Hematopoietic multipotent progenitor cell treated with erythropoietin and hydrocortisone succinate and interleukin-3 and kit ligand, for 6 days (in vitro differentiated cells): ENCODE results near the gene PPM1D.
"Not testable (repeated sequence)": the region's sequence is repeated elsewhere in the genome, so short reads cannot be mapped to it uniquely, and the experiment has no call there.

Experiments
- DNase-seq: peaks from one replicate; pipeline ENCODE4 v3.0.0-alpha.2; 2015

PPM1D gene

GRCh38 chr17:60599620-60600489 is at the start of gene PPM1D:
PPM1D (plus strand) TSS chr17:60600193; CDS start chr17:60600415, 222 bp downstream.
- peak; percentile 99 for DNase-seq

GRCh38 chr17:60552255-60552654 is 47.7 kb upstream of the PPM1D start:
- not testable (repeated sequence) for DNase-seq

GRCh38 chr17:60554377-60554788 is 45.6 kb upstream of the PPM1D start:
- DNase-seq: peak; percentile 31

GRCh38 chr17:60555786-60556185 is 44.2 kb upstream of the PPM1D start:
- DNase-seq: no peak

DNA sequence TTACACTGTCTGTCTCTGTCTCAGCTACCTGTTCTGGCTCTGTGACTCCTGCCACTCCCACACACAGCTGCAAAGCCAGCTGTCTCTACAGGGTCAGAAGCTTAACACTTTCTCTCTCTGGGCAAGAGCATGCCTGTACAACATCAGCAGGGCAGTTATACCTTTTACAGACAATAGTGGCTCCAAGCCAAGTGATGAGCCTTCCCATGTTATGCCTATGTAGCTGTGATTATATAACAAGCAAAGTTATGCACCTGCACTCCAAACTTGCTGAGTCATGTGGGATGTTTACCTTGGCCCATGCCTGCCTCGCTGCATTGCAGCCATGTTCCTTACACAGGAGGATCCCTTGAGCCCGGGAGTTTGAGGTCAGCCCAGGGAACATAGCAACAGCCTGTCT is 42.2 kb upstream of the PPM1D start:
- no peak for DNase-seq

GRCh38 chr17:60559659-60559994 is 40.4 kb upstream of the PPM1D start:
- no peak for DNase-seq

GRCh38 chr17:60559995-60560859 is 39.8 kb upstream of the PPM1D start:
- no peak for DNase-seq

DNA sequence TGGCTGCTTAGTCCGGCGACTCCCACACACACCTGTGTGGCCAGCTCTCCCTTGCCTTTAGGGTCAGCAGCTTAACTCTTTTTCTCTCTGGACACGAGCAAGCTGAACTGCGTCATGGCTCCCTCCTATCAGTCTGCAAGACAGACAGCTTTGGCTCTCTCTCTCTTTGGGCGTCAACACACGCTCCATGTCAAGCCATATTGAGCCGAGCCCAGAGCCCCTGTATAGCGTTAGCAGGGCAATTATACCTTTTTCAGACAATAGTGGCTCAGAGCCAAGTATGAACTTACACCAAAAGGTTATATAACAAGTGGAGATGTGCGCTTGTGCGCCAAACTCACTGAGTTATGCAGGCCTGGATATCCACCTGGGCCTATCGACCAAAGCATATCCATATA is 39.1 kb upstream of the PPM1D start:
- no peak for DNase-seq

DNA sequence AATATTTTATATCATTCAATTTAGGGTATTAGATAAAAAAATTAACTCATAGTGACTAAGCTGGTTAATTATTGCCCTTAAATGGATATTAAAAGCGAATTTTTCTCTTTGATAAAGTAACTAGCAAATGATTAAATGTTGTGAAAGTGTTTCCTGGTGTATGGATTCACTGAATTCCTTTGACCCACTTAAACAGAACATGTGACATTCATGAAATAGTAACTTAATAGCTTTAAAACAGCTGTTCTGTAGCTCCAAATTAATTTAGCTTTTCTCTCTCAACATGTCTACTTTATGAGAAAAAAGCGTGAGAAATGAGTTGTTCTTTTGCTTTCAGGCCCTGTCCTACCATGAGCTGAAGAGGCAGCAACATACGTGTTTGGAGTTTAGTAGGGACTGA is 37.6 kb upstream of the PPM1D start:
- no peak for DNase-seq

GRCh38 chr17:60563743-60564142 is 36.2 kb upstream of the PPM1D start:
- no peak for DNase-seq

- DNase-seq: no peak
Observed at GRCh38 chr17:60565233-60565632, 34.8 kb upstream of the PPM1D start.

DNA sequence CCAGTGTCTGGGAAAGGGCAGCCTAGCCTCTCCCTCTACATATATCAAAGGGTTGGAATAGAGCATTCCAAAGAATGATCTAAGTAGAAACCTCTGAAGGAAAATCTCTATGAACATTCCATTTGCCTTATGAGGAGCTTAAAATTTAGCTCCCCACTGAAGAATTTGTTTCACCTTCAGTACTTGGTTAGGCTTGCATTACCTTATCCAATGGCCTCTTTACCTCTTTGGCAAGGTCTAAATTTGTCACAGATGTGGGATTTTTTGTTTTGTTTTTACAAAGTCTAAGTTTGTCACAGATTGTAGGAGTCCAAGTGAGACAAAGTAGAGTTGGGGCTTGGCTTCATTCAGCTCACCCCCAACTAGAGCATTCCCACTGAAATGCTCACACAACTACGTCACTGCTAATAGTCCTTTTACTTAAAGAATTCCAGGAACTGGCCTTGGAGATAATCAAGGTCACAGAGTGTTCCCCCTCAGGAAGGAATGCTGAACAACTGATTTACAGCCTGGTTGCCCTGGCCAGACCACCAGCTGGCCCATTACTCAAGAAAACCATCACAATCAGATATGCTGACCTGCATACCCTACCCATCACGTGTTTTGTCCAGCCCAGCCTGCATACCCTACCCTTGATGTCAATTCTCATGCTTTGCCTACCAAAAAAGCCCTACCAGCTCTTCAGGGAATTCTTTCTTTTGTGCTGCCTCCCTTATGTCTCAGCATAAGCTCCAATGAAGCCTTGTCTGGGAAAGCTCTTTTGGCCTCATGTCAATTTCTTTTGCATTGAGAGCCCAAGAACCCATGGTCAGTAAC is 26.5 kb upstream of the PPM1D start:
- DNase-seq: no peak

DNA sequence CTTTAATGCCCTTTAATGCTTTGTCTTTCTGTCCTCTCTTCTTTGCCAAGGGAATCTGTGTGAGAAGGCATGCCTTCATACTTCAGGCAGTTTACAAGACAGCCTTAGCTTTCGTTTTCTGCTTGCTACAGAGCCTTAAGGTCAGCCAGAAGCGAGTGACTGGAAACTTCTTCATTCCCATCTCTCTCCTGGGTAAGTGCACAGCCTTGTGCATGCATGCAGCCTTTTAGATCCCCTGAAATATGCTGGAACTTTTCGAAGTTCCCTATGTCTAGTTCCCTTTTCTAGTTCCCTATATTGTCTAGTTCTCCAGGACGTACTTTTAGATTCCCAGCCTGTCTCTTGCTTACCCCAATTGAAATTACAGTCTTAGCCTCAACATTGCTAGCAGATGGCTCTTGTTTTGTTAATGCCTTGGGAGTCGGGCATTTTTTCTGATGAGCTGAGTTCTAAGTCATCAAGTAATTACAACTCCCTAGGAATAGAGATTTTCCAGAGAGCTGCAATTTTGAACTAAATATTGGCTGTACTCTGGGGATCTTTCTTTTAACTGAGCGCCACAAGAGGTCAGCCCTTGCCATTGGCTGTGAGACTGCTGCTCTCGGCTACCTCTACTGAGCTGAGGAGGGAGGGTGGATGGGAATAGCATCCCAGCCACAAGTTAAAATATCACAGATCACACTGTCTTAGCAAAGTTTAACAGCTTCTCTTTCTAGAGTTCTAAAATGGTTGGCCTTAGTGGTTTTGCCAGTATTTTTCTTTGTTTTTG is 22.7 kb upstream of the PPM1D start:
- peak; percentile 65 for DNase-seq

GRCh38 chr17:60579090-60579489 is 20.9 kb upstream of the PPM1D start:
- DNase-seq: peak; percentile 24

DNA sequence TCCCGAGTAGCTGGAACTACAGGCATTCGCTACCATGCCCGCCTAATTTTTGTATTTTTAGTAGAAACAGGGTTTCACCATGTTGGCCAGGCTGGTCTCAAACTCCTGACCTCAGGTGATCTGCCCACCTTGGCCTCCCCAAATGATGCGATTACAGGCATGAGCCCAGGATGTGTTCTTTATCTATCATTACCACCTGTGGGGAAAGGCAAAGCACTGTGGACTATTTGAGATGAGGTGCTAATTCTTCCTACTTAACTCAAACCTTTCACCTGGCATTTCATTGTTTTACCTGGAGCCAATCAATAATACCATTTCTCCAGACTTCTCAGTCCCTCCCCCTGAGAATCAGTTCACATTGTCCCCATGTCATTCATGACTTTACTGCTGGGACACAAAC is 20.4 kb upstream of the PPM1D start:
- no peak for DNase-seq

- no peak for DNase-seq
Observed at GRCh38 chr17:60583008-60583407, 17.0 kb upstream of the PPM1D start.

DNA sequence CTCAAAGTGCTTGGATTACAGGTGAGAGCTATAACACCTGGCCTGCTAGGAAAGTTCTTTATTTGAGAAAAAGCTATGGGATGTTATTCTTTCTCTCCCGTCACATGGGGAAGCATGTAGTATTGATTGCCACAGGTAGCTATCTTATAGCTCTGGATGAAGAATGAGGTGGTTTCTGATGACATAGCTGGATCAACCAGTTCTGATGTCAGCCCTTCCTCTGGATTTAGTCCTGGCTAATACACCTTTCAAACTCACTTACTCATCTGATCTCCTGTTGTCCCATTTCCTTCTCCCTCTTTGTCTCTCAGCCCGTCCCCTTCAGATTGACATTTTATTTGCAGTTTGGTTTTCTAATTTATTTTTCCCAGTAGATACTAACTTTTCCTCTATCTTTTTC is 14.1 kb upstream of the PPM1D start:
- DNase-seq: no peak

- DNase-seq: peak; percentile 45
Observed at GRCh38 chr17:60586288-60586974, 13.6 kb upstream of the PPM1D start.

- DNase-seq: no peak
Observed at GRCh38 chr17:60590070-60590469, 9.9 kb upstream of the PPM1D start.

DNA sequence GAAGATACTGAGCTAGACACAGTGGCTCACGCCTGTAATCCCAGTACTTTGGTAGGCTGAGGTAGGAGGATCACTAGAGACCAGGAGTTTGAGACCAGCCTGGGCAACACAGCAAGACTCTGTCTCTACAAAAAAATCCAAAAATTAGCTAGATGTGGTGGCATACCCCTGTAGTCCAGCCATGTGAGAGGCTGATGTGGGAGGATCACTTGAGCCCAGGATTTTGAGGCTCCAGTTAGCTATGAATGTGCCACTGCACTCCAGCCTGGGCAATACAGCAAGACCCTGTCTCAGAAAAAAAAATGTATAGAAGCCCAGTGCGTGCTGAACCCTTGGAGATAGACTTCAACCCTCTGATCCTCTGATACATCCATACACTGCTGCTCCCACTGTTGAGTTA is 7.2 kb upstream of the PPM1D start:
- DNase-seq: no peak

- not testable (repeated sequence) for DNase-seq
Observed at GRCh38 chr17:60593441-60594036, 6.5 kb upstream of the PPM1D start.
